Uterus (tissue), 4 donors: ENCODE data around the gene DAB2. TPM values are rescaled to one million over a fixed set of nuclear protein-coding genes. Genes with fewer than 3 reads are reported as not detected.

Experiments used
- DNase-seq, 2 donors: peaks; one replicate each; pipeline ENCODE4 v3.0.0-alpha.2; 2019 to 2020
- H3K27ac ChIP-seq, 2 donors: fragments of 200-600 bp; sonication (generic); 1 replicate in 1 of 2; 2 replicates in 1 of 2; pipeline ENCODE4 v1.5.1; 2016 to 2018
- H3K27me3 ChIP-seq, 2 donors: fragments of 200-600 bp; sonication (generic); one replicate each; pipeline ENCODE4 v1.5.1; 2018 to 2019; ENCODE audit warnings: control low read depth in 1 of 2
- H3K36me3 ChIP-seq, 2 donors: fragments of 200-600 bp; sonication (generic); one replicate each; pipeline ENCODE4 v1.5.1; 2019; ENCODE audit warnings: control low read depth in 1 of 2
- H3K4me1 ChIP-seq, 2 donors: fragments of 200-600 bp; sonication (generic); one replicate each; pipeline ENCODE4 v1.5.1; 2018 to 2019; ENCODE audit warnings: control low read depth in 1 of 2
- H3K4me3 ChIP-seq, 2 donors: fragments of 200-600 bp; sonication (generic); 1 replicate in 1 of 2; 2 replicates in 1 of 2; pipeline ENCODE4 v1.5.1; 2018 to 2019; ENCODE audit warnings: mild to moderate bottlenecking in 1 of 2
- H3K9me3 ChIP-seq, 2 donors: fragments of 200-600 bp; sonication (generic); one replicate each; pipeline ENCODE4 v1.5.1; 2019; ENCODE audit warnings: control low read depth in 1 of 2
- CTCF ChIP-seq, 4 experiments: fragments of 200-600 bp in 2 of 4; fragments of 450-650 bp in 2 of 4; sonication (generic) in 2 of 4; IDR thresholded peaks; one replicate each; pipeline ENCODE4 v1.5.1; 2016 to 2019; ENCODE audit warnings: antibody characterized with exemption in 4 of 4, mild to moderate bottlenecking in 2 of 4, moderate library complexity in 1 of 4
- POLR2A ChIP-seq, 2 donors: fragments of 450-650 bp; IDR thresholded peaks; one replicate each; pipeline ENCODE4 v1.6.1; 2016; ENCODE audit warnings: antibody characterized with exemption in 2 of 2, mild to moderate bottlenecking in 1 of 2, moderate library complexity in 1 of 2
- intact Hi-C: fragments of 100-400 bp; cut with DNase I; formaldehyde crosslinking; loops from one replicate; pipeline ENCODE4 v1.15.1; 2023; ENCODE audit warnings: low total_unique reads
- total RNA-seq, 4 donors: library from RNA; depleted of rRNA in 3 of 4; stranded (reverse); fragments of >200 nt in 3 of 4; gene quantifications; one replicate each; pipeline versions ENCODE4 v1.1.0 to v1.2.4, GENCODE V29; 2014 to 2023
- donor health status: DM: yes; HTN: yes; CAD: no.

DAB2 gene
- total RNA-seq, 4 donors from 2014 or later: 23.1 to 80.1 (median 56.7) TPM

DNA sequence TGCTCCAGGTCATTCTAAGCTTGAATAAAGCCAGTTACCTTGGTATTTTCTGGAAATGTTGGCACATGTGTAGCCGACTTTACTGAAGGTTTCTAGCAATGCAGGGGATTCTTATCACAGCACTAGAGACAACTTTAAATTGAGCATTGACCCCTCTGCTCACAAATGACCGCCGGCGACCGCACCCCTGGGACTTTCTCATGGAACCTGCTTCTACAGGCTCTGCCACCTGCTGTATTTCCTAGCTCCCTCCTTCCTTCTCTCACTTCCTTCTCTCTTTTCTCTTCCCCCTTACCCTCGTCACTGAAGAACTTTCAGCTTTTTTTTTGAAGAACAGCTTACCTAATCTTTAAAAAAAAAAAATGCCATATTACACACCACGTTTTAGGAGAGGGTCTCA, 30.9 kb upstream of the DAB2 start:
- H3K4me3 ChIP-seq: no peak overlapping the region
- DNase-seq: no peak
- no peaks in the 10 kb centered on the region for H3K4me1 ChIP-seq
- no peaks in the 10 kb centered on the region for H3K27me3 ChIP-seq
- H3K36me3 ChIP-seq: no peaks in the 10 kb centered on the region
- no peak for TF ChIP-seq POLR2A (IDR thresholded peaks at IDR 0.05)
- no peak for TF ChIP-seq CTCF (IDR thresholded peaks at IDR 0.05)
- intact Hi-C loops: no loop called here
- no peak overlapping the region for H3K27ac ChIP-seq
- H3K9me3 ChIP-seq: no peaks in the 10 kb centered on the region

DNA sequence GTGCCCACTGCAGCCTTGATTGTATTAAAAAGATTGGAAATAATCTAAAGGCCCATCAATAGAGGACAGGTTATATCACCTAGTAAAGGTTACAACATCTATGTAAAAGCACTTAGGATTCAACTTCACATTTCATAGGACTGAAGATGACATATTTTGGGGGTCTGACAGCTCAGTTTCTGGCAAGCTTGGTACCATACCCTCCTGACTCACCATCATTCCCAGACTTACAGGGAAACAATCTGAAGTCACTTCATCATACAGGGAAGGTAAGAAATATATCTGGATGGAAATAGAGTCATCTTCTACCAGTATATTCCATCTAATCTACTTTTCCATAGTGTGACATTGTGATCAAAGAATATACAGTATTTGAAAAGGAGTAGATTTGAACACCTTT, 28.8 kb upstream of the DAB2 start:
- H3K27ac ChIP-seq: no peak overlapping the region
- H3K9me3 ChIP-seq: no peaks in the 10 kb centered on the region
- no peaks in the 10 kb centered on the region for H3K27me3 ChIP-seq
- no peaks in the 10 kb centered on the region for H3K36me3 ChIP-seq
- intact Hi-C loops: no loop called here
- H3K4me3 ChIP-seq: no peak overlapping the region
- no peak for TF ChIP-seq POLR2A (IDR thresholded peaks at IDR 0.05)
- no peak for TF ChIP-seq CTCF (IDR thresholded peaks at IDR 0.05)
- H3K4me1 ChIP-seq: no peaks in the 10 kb centered on the region
- no peak for DNase-seq

DNA sequence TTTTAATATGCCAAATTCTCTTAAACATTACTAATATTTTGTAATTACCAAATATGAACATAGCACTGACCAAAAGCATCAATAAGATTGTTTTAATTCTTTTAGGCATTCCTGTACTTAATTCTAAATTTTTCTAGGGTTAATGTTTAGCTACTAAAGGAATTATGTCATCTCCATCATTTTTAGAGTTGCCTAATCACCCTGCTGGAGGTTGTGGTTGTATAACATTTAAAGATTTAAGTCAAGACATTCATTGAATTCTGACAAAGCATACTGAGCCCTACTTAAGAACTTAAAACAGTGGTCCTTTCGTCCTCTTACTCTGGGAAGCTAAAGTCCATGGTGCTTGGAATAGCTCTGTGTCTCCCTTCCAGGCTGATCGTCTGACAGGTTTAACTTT, 28.1 kb upstream of the DAB2 start:
- Histone ChIP-seq H3K36me3 (no peaks in the 10 kb centered on the region), H3K27ac (no peak overlapping the region), H3K27me3 (no peaks in the 10 kb centered on the region), H3K9me3 (no peaks in the 10 kb centered on the region), H3K4me3 (no peak overlapping the region), H3K4me1 (no peaks in the 10 kb centered on the region)
- DNase-seq: no peak
- TF ChIP-seq CTCF (IDR thresholded peaks at IDR 0.05) (no peak), POLR2A (IDR thresholded peaks at IDR 0.05) (no peak)
- intact Hi-C loops: no loop called here

DNA sequence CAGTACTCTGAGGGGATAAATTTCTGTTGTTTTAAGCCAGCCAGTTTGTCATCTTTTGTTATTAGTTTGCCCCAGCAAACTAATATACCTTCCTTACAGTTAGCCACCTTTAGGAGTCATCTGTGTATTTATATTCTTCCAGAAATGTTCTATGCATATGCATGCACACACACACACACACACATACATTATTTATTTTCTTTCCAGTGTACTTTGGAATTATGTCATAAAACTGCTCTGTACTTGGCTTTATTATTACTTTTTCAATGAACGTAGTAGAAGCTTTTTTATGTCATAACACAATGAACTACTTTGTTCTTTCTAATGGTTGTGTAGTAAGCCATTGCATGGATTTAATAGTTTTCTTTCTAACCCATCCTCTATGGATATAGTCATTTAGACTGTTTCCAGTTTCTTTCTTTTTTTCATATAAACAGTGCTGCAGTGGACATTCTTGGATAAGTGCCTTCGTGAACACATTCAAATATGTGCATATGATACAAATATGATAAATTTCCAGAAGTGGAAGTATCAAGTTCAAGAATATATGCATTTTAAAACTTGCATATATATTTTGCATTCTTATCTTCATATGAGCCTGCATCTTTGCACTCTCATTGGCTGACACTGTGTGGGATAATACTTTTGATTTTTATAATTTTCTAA, 26.6 kb upstream of the DAB2 start:
- no peak for DNase-seq
- TF ChIP-seq POLR2A (IDR thresholded peaks at IDR 0.05) (no peak), CTCF (IDR thresholded peaks at IDR 0.05) (no peak)
- H3K36me3 ChIP-seq: no peaks in the 10 kb centered on the region
- H3K4me3 ChIP-seq: no peak overlapping the region
- no peaks in the 10 kb centered on the region for H3K9me3 ChIP-seq
- intact Hi-C loops: no loop called here
- H3K27me3 ChIP-seq: no peaks in the 10 kb centered on the region
- H3K27ac ChIP-seq: no peak overlapping the region
- no peaks in the 10 kb centered on the region for H3K4me1 ChIP-seq

DNA sequence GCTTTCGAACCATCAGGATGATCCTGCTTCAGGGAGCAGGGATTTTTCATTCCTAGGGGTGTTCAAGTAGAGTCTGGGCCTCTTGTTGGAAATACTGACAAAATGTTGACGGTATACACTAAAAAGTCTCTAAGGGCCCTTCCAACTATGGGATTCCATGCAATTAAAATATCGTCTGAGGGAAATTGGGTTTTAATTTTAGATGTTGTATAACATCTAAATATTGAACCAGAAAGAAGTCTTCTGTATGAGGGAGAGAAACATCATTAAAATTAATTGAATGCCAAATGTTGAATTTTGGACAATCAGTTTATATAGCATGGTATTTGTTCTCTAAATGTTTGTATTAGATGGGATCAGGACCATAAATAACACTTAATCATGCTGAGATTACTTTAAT, 25.7 kb upstream of the DAB2 start:
- intact Hi-C loops: no loop called here
- H3K27ac ChIP-seq: no peak overlapping the region
- H3K4me3 ChIP-seq: no peak overlapping the region
- no peaks in the 10 kb centered on the region for H3K9me3 ChIP-seq
- no peak for DNase-seq
- H3K27me3 ChIP-seq: no peaks in the 10 kb centered on the region
- TF ChIP-seq POLR2A (IDR thresholded peaks at IDR 0.05) (no peak), CTCF (IDR thresholded peaks at IDR 0.05) (no peak)
- H3K4me1 ChIP-seq: no peaks in the 10 kb centered on the region
- no peaks in the 10 kb centered on the region for H3K36me3 ChIP-seq
